NCI-H187 (cell line): Measurements from ENCODE around the gene IFNA6.

Source experiments
- DNase-seq, 2 experiments: peaks; one replicate each; lab custom pipeline; 2025; lab: John Stamatoyannopoulos, UW

IFNA6 gene

GRCh38 chr9:21331676-21332402 is 18.8 kb downstream of the IFNA6 start:
- DNase-seq = no peak

GRCh38 chr9:21326526-21327139 is 24.1 kb downstream of the IFNA6 start:
- DNase-seq = no peak

- no peak for DNase-seq
These were observed 26.6 kb downstream of the IFNA6 start for GRCh38 chr9:21324047-21324446.

GRCh38 chr9:21322911-21323461 is 27.7 kb downstream of the IFNA6 start:
- DNase-seq = no peak

- no peak for DNase-seq
These were observed 30.2 kb downstream of the IFNA6 start for GRCh38 chr9:21320465-21320864.

GRCh38 chr9:21317956-21318923 is 32.4 kb downstream of the IFNA6 start:
- DNase-seq = peak in 1 of 2 experiments; percentile 5

GRCh38 chr9:21316860-21317259 is 33.8 kb downstream of the IFNA6 start:
- DNase-seq = no peak

GRCh38 chr9:21316032-21316842 is 34.5 kb downstream of the IFNA6 start:
- no peak for DNase-seq

GRCh38 chr9:21314152-21314551 is 36.5 kb downstream of the IFNA6 start:
- DNase-seq = no peak

GRCh38 chr9:21311889-21312288 is 38.8 kb downstream of the IFNA6 start:
- DNase-seq = no peak

- DNase-seq = no peak
These were observed 45.5 kb downstream of the IFNA6 start, which contains the start of gene IFNA5 for GRCh38 chr9:21305213-21305612. TSS of gene IFNA5 (minus strand) at chr9:21305313. CDS start at chr9:21305256, 57 bp downstream.
